PC-3 (cell line): Measurements from ENCODE around the gene DMC1. TPM values are rescaled to one million over a fixed set of nuclear protein-coding genes. Genes with fewer than 3 reads are reported as not detected.
A peak's percentile ranks its signal among the peaks of the same experiment; 100 is the strongest.

Source experiments
- ATAC-seq: fragments of 200-7000 bp; cut with Tn5 transposase; 2 replicates; pipeline ENCODE4 v1.9.1; 2020; ENCODE audit warnings: mild to moderate bottlenecking, moderate library complexity
- BruUV-seq: library from RNA; stranded (reverse); fragments of 400-500 nt; replicated peaks from 2 replicates; lab custom pipeline; 2021; lab: Mats Ljungman, UMichigan
- CTCF ChIA-PET: fragments of 300-600 bp; sonication (Branson Sonifier 250); formaldehyde crosslinking; loops from one replicate; lab custom pipeline; 2022; ENCODE audit warnings: antibody characterized with exemption; lab: Charles Lee
- POLR2A ChIA-PET: fragments of 300-600 bp; sonication (Branson Sonifier 250); formaldehyde crosslinking; loops from one replicate; lab custom pipeline; 2022; ENCODE audit warnings: antibody characterized with exemption; ENCODE audit not compliant: unreplicated experiment; lab: Charles Lee
- DNase-seq: peaks from one replicate; pipeline ENCODE4 v3.0.0-alpha.2; 2015
- H2AFZ ChIP-seq: fragments of 300-600 bp; sonication (generic); 2 replicates; pipeline ENCODE4 v1.6.0; 2016; ENCODE audit warnings: antibody characterized with exemption, low read length
- H3F3A ChIP-seq: fragments of 300-600 bp; sonication (generic); one replicate; pipeline ENCODE4 v1.6.0; 2017; ENCODE audit warnings: antibody characterized with exemption, low read length, control low read depth, mild to moderate bottlenecking; ENCODE audit not compliant: unreplicated experiment
- H3K27ac ChIP-seq: fragments of 300-600 bp; sonication (generic); 2 replicates; pipeline ENCODE4 v1.5.1; 2016; ENCODE audit warnings: mild to moderate bottlenecking, low read length
- H3K27me3 ChIP-seq: fragments of 300-600 bp; sonication (generic); 2 replicates; pipeline ENCODE4 v1.6.1; 2016; ENCODE audit warnings: low read length, mixed read lengths
- H3K36me3 ChIP-seq: fragments of 300-600 bp; sonication (generic); 2 replicates; pipeline ENCODE4 v1.6.1; 2016; ENCODE audit warnings: low read depth, mixed run types, low read length, mixed read lengths
- H3K4me1 ChIP-seq: fragments of 300-600 bp; sonication (generic); 2 replicates; pipeline ENCODE4 v1.5.1; 2016; ENCODE audit warnings: low read length; ENCODE audit not compliant: insufficient read depth
- H3K4me2 ChIP-seq: fragments of 300-600 bp; sonication (generic); 2 replicates; pipeline ENCODE4 v1.6.0; 2016; ENCODE audit warnings: low read length
- H3K4me3 ChIP-seq: fragments of 300-600 bp; sonication (generic); 2 replicates; pipeline ENCODE4 v1.5.1; 2016; ENCODE audit warnings: mild to moderate bottlenecking, low read length, mixed read lengths
- H3K79me2 ChIP-seq: fragments of 300-600 bp; sonication (generic); 2 replicates; pipeline ENCODE4 v1.6.1; 2017; ENCODE audit warnings: low read length, mixed read lengths
- H3K9ac ChIP-seq: fragments of 300-600 bp; sonication (generic); 2 replicates; pipeline ENCODE4 v1.6.0; 2016; ENCODE audit warnings: mild to moderate bottlenecking, low read length
- H3K9me2 ChIP-seq: fragments of 300-600 bp; sonication (generic); replicated peaks from 2 replicates; pipeline ENCODE4 v1.6.1; 2016; ENCODE audit warnings: mixed run types, low read length, mixed read lengths
- H3K9me3 ChIP-seq: fragments of 300-600 bp; sonication (generic); 2 replicates; pipeline ENCODE4 v1.6.1; 2016; ENCODE audit warnings: low read length, mixed read lengths
- H4K20me1 ChIP-seq: fragments of 300-600 bp; sonication (generic); 2 replicates; pipeline ENCODE4 v1.6.1; 2016; ENCODE audit warnings: low read length, mixed read lengths
- EZH2 ChIP-seq: fragments of 300-600 bp; sonication (generic); IDR thresholded peaks from one replicate; pipeline ENCODE4 v1.6.1; 2017; ENCODE audit warnings: antibody characterized with exemption, mild to moderate bottlenecking, low read length; ENCODE audit not compliant: unreplicated experiment
- EZH2phosphoT487 ChIP-seq: fragments of 300-600 bp; sonication (generic); IDR thresholded peaks from 2 replicates; pipeline ENCODE4 v1.6.1; 2018; ENCODE audit warnings: mild to moderate bottlenecking, antibody characterized with exemption, low read length, borderline replicate concordance
- intact Hi-C: fragments of 100-400 bp; cut with micrococcal nuclease; formaldehyde crosslinking; loops from 2 replicates; pipeline ENCODE4 v1.9.0; 2023
- total RNA-seq: library from RNA; depleted of rRNA; stranded (reverse); fragments of >200 nt; gene quantifications from 2 replicates; pipeline ENCODE4 v1.2.3, GENCODE V29; 2014
- TF ChIP-seq, protein P1 (sequence below): fragments of 300-600 bp; sonication (generic); conservative IDR thresholded peaks from 2 replicates; pipeline ENCODE4 v1.5.1; 2017; ENCODE audit warnings: antibody characterized with exemption, low read depth, mild to moderate bottlenecking, low read length

DMC1 gene
- total RNA-seq, 1 experiment from 2014 or later: not detected

DNA sequence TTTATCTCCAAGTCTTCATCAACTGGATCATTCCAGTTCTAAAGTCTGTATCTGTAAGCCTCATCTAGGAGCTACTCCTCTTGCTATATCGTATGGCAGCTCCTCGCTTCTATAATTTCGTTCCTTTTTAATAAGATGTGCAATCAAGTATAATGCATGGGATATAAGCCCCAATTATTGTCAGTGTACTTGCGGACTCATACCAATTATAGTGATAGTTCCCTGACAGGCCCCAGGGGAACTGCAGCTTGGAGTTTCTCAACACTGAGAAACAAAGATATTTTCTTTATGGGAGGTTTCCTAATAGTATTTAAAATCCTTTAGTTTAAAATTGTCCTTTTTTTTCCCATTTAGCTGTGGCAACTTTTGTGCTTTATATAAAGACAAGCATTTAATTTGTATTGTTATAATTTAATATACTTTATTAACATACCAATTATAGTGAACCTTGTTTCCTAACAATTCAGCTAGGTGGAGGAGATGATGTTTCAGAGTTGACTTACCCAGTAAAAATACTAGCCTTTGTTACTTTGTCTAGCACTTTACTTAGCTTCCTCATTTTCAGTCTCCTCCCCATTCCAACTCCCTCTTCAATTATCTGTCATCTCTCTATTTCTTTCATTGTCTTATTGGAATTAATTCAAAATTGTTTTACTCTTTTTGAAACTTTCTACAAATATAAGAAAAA, 38.6 kb downstream of the DMC1 start:
- TF ChIP-seq EZH2phosphoT487: no peak
- TF ChIP-seq, protein P1, sequence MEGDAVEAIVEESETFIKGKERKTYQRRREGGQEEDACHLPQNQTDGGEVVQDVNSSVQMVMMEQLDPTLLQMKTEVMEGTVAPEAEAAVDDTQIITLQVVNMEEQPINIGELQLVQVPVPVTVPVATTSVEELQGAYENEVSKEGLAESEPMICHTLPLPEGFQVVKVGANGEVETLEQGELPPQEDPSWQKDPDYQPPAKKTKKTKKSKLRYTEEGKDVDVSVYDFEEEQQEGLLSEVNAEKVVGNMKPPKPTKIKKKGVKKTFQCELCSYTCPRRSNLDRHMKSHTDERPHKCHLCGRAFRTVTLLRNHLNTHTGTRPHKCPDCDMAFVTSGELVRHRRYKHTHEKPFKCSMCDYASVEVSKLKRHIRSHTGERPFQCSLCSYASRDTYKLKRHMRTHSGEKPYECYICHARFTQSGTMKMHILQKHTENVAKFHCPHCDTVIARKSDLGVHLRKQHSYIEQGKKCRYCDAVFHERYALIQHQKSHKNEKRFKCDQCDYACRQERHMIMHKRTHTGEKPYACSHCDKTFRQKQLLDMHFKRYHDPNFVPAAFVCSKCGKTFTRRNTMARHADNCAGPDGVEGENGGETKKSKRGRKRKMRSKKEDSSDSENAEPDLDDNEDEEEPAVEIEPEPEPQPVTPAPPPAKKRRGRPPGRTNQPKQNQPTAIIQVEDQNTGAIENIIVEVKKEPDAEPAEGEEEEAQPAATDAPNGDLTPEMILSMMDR: no peak
- TF ChIP-seq EZH2: no peak
- 0 out of 2 replicates have a peak overlapping the region, but pooled peaks have one; percentile 25 for H2AFZ ChIP-seq
- intact Hi-C loops: no loop called here

GRCh38 chr22:38524429-38524828, 45.6 kb downstream of the DMC1 start:
- no peak for ATAC-seq
- H3K9me2 ChIP-seq: no peaks in the 10 kb centered on the region
- no peak overlapping the region for H3K27ac ChIP-seq
- no peaks in the 10 kb centered on the region for H3K9me3 ChIP-seq
- H3F3A ChIP-seq: no peaks in the 10 kb centered on the region
- no TSS peak for BruUV-seq
- no peaks in the 10 kb centered on the region for H3K79me2 ChIP-seq
- H3K27me3 ChIP-seq: no peaks in the 10 kb centered on the region
- POLR2A ChIA-PET: no interaction called here
- H3K4me1 ChIP-seq: no peaks in the 10 kb centered on the region
- H3K36me3 ChIP-seq: no peaks in the 10 kb centered on the region
- no peak overlapping the region for H3K4me3 ChIP-seq
- TF ChIP-seq, protein P1: no peak
- TF ChIP-seq EZH2: no peak
- TF ChIP-seq EZH2phosphoT487: no peak
- intact Hi-C loops: no loop called here
- H3K4me2 ChIP-seq: no peak overlapping the region
- no peak overlapping the region for H2AFZ ChIP-seq
- no peak for DNase-seq
- H3K9ac ChIP-seq: no peak overlapping the region
- CTCF ChIA-PET: interaction anchor here (0.6 kb wide), 1 partner anchor 18 kb away, joined by 3 read pairs; no protein-coding TSS in a partner anchor
- no peaks in the 10 kb centered on the region for H4K20me1 ChIP-seq

More for the DNA sequence above, 38.6 kb downstream of the DMC1 start:
- H3K27ac ChIP-seq: no peak overlapping the region
- H3F3A ChIP-seq: no peaks in the 10 kb centered on the region
- ChIA-PET POLR2A (no interaction called here), CTCF (no interaction called here)
- no peaks in the 10 kb centered on the region for H3K36me3 ChIP-seq
- H3K27me3 ChIP-seq: no peaks in the 10 kb centered on the region
- no peaks in the 10 kb centered on the region for H3K79me2 ChIP-seq
- H3K9me2 ChIP-seq: no peaks in the 10 kb centered on the region
- ATAC-seq: no peak
- H3K4me3 ChIP-seq: no peak overlapping the region
- H3K4me1 ChIP-seq: peaks cover 5% of the 10 kb centered on the region; the same call in 1 of the 2 replicates
- no peak overlapping the region for H3K9ac ChIP-seq
- BruUV-seq: no TSS peak
- no peaks in the 10 kb centered on the region for H4K20me1 ChIP-seq
- H3K9me3 ChIP-seq: no peaks in the 10 kb centered on the region
- H3K4me2 ChIP-seq: 0 out of 2 replicates have a peak overlapping the region, but pooled peaks have one; percentile 6
- no peak for DNase-seq

DNA sequence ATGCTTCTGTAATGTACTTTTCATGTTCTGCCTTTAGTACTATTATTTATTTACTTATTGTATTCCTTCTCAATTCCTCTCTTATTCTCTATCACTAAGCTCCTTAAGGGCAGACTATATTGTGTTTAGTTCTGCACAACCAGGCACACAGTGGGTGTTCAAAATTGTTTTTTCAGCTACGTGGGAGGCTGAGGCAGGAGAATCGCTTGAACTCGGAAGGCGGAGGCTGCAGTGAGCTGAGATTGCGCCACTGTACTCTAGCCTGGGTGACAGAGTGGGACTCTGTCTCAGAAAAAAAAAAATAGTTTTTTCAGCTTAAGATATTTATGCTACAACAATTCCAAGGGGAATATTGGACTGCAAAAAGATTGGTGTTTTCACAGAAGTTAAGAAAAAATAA, 46.5 kb downstream of the DMC1 start:
- no peak overlapping the region for H3K9ac ChIP-seq
- CTCF ChIA-PET: no interaction called here
- H3F3A ChIP-seq: no peaks in the 10 kb centered on the region
- no peak overlapping the region for H2AFZ ChIP-seq
- H3K9me3 ChIP-seq: no peaks in the 10 kb centered on the region
- H3K4me3 ChIP-seq: no peak overlapping the region
- H4K20me1 ChIP-seq: no peaks in the 10 kb centered on the region
- no peaks in the 10 kb centered on the region for H3K36me3 ChIP-seq
- no peak overlapping the region for H3K27ac ChIP-seq
- DNase-seq (no peak), ATAC-seq (no peak)
- H3K27me3 ChIP-seq: no peaks in the 10 kb centered on the region
- BruUV-seq: no TSS peak
- POLR2A ChIA-PET: no interaction called here
- H3K79me2 ChIP-seq: no peaks in the 10 kb centered on the region
- TF ChIP-seq EZH2phosphoT487: no peak
- TF ChIP-seq, protein P1: no peak
- TF ChIP-seq EZH2: no peak
- intact Hi-C loops: no loop called here
- H3K4me1 ChIP-seq: no peaks in the 10 kb centered on the region
- H3K4me2 ChIP-seq: no peak overlapping the region
- no peaks in the 10 kb centered on the region for H3K9me2 ChIP-seq
